Measurements from ENCODE around the gene ADAP1. TPM values are rescaled to one million over a fixed set of nuclear protein-coding genes. Genes with fewer than 3 reads are reported as not detected.
"Not testable (repeated sequence)": the region's sequence is repeated elsewhere in the genome, so short reads cannot be mapped to it uniquely, and the experiment has no call there.

ADAP1 gene
- polyA plus RNA-seq, 1 experiment, result 0.87 TPM

GRCh38 chr7:925601-926000 lies 28.9 kb downstream of the ADAP1 start:
- no peak for TF ChIP-seq CTCF (IDR thresholded peaks at IDR 0.05; ENCODE audit: low read depth, low read length)
- no peak overlapping the region for H3K4me3 ChIP-seq (ENCODE audit: low read depth, low read length)
- H3K27ac ChIP-seq (ENCODE audit: low read depth, low read length), result no peak overlapping the region
- DNase-seq (ENCODE audit: low read depth, low spot score), result no peak
- POLR2A ChIA-PET, result no interaction called here
- H3K27me3 ChIP-seq (ENCODE audit: control insufficient read depth, insufficient read depth, low read length), result no peaks in the 10 kb centered on the region
- no peaks in the 10 kb centered on the region; the same call in 1 of the 2 replicates for H3K9me3 ChIP-seq (ENCODE audit: control insufficient read depth, insufficient read depth, low read length)
- CTCF ChIA-PET, result interaction anchor here (0.6 kb wide), 1 partner anchor 15 kb away, joined by 4 read pairs; no protein-coding TSS in a partner anchor

GRCh38 chr7:924541-925231 lies 29.8 kb downstream of the ADAP1 start:
- POLR2A ChIA-PET, result no interaction called here
- CTCF ChIA-PET, result no interaction called here

GRCh38 chr7:924042-924441 lies 30.4 kb downstream of the ADAP1 start:
- H3K9me3 ChIP-seq (ENCODE audit: control insufficient read depth, insufficient read depth, low read length); H3K27me3 ChIP-seq (ENCODE audit: control insufficient read depth, insufficient read depth, low read length); DNase-seq (ENCODE audit: low read depth, low spot score); POLR2A ChIA-PET; H3K4me3 ChIP-seq (ENCODE audit: low read depth, low read length); H3K27ac ChIP-seq (ENCODE audit: low read depth, low read length); CTCF ChIA-PET: not testable (repeated sequence)

More at GRCh38 chr7:924541-925231, 29.8 kb downstream of the ADAP1 start:
- no peak overlapping the region for H3K4me3 ChIP-seq (ENCODE audit: low read depth, low read length)
- no peak overlapping the region for H3K27ac ChIP-seq (ENCODE audit: low read depth, low read length)
- no peaks in the 10 kb centered on the region for H3K27me3 ChIP-seq (ENCODE audit: control insufficient read depth, insufficient read depth, low read length)
- TF ChIP-seq CTCF (IDR thresholded peaks at IDR 0.05; ENCODE audit: low read depth, low read length), result no peak
- no peak for DNase-seq (ENCODE audit: low read depth, low spot score)
- H3K9me3 ChIP-seq (ENCODE audit: control insufficient read depth, insufficient read depth, low read length), result no peaks in the 10 kb centered on the region; the same call in 1 of the 2 replicates

- no peak overlapping the region for H3K4me3 ChIP-seq (ENCODE audit: low read depth, low read length)
- no peak for DNase-seq (ENCODE audit: low read depth, low spot score)
- H3K27me3 ChIP-seq (ENCODE audit: control insufficient read depth, insufficient read depth, low read length), result no peaks in the 10 kb centered on the region
- POLR2A ChIA-PET, result interaction anchor here (0.6 kb wide), 1 partner anchor 14 kb away, joined by 4 read pairs; no protein-coding TSS in a partner anchor
- H3K9me3 ChIP-seq (ENCODE audit: control insufficient read depth, insufficient read depth, low read length), result no peaks in the 10 kb centered on the region; the same call in 1 of the 2 replicates
- CTCF ChIA-PET, result no interaction called here
- no peak overlapping the region for H3K27ac ChIP-seq (ENCODE audit: low read depth, low read length)
- no peak for TF ChIP-seq CTCF (IDR thresholded peaks at IDR 0.05; ENCODE audit: low read depth, low read length)
These were observed 31.1 kb downstream of the ADAP1 start for GRCh38 chr7:923108-924041.

- no peaks in the 10 kb centered on the region; the same call in 1 of the 2 replicates for H3K9me3 ChIP-seq (ENCODE audit: control insufficient read depth, insufficient read depth, low read length)
- CTCF ChIA-PET, result no interaction called here
- POLR2A ChIA-PET, result no interaction called here
- no peak overlapping the region for H3K4me3 ChIP-seq (ENCODE audit: low read depth, low read length)
- H3K27me3 ChIP-seq (ENCODE audit: control insufficient read depth, insufficient read depth, low read length), result no peaks in the 10 kb centered on the region
- H3K27ac ChIP-seq (ENCODE audit: low read depth, low read length), result no peak overlapping the region
- no peak for TF ChIP-seq CTCF (IDR thresholded peaks at IDR 0.05; ENCODE audit: low read depth, low read length)
- no peak for DNase-seq (ENCODE audit: low read depth, low spot score)
These were observed 32.0 kb downstream of the ADAP1 start for GRCh38 chr7:922334-923107.

All from AG04450 (cell line).